Endothelial cell of umbilical vein (primary cell): Measurements from ENCODE around the gene R3HDM2. TPM values are rescaled to one million over a fixed set of nuclear protein-coding genes. Genes with fewer than 3 reads are reported as not detected.

Experiments
- BruUV-seq: library from RNA; stranded (reverse); fragments of 400-500 nt; replicated peaks from 2 replicates; lab custom pipeline; 2021; lab: Mats Ljungman, UMichigan
- CTCF ChIA-PET: fragments of 300-600, 350-600 bp; sonication (Branson Sonifier 250); formaldehyde crosslinking; loops from one replicate; lab custom pipeline; 2021; ENCODE audit warnings: antibody characterized with exemption, inconsistent platforms; lab: Charles Lee
- POLR2A ChIA-PET: fragments of 300-600, 350-600 bp; sonication (Branson Sonifier 250); formaldehyde crosslinking; loops from one replicate; lab custom pipeline; 2021; ENCODE audit warnings: antibody characterized with exemption, inconsistent platforms; lab: Charles Lee
- DNase-seq: peaks from one replicate; pipeline ENCODE4 v3.0.0-alpha.2; 2011; ENCODE audit warnings: low read depth, low spot score
- FAIRE-seq: peaks from 2 replicates; lab custom pipeline; 2011; peaks lifted over from hg19 to GRCh38; lab: Jason Lieb, UNC
- H2AFZ ChIP-seq: 2 replicates; pipeline ENCODE4 v1.6.0; 2012; ENCODE audit warnings: low read depth, low read length, control low read depth, inconsistent platforms
- H3K27ac ChIP-seq: 2 replicates; pipeline ENCODE4 v1.5.1; 2011; ENCODE audit warnings: low read depth, mild to moderate bottlenecking, control low read depth, low read length, moderate library complexity; ENCODE audit not compliant: insufficient read depth
- H3K27me3 ChIP-seq, 2 experiments: 2 replicates each; pipeline versions ENCODE4 v1.6.0 to v1.6.1; 2011; ENCODE audit warnings: low read length in 2 of 2, mixed read lengths in 1 of 2; ENCODE audit not compliant: control insufficient read depth in 2 of 2, insufficient read depth in 2 of 2
- H3K36me3 ChIP-seq, 2 experiments: 2 replicates in 1 of 2; 3 replicates in 1 of 2; pipeline ENCODE4 v1.5.1; 2011; ENCODE audit warnings: low read length in 2 of 2, mild to moderate bottlenecking in 1 of 2, moderate library complexity in 1 of 2; ENCODE audit not compliant: control insufficient read depth in 2 of 2, insufficient read depth in 2 of 2; ENCODE audit errors: extremely low read depth in 1 of 2
- H3K4me1 ChIP-seq: 3 replicates; pipeline ENCODE4 v1.5.1; 2011; ENCODE audit warnings: mild to moderate bottlenecking, low read length; ENCODE audit not compliant: control insufficient read depth, insufficient read depth; ENCODE audit errors: extremely low read depth
- H3K4me2 ChIP-seq: 2 replicates; pipeline ENCODE4 v1.6.1; 2011; ENCODE audit warnings: low read length, control low read depth, mixed read lengths; ENCODE audit not compliant: insufficient read depth
- H3K4me3 ChIP-seq, 3 experiments: fragments of 200-600 bp in 1 of 3; sonication (generic), shearing (Covaris generic) in 1 of 3; replicated peaks in 1 of 3; 2 replicates each; pipeline ENCODE4 v1.5.1; 2011 to 2016; ENCODE audit warnings: control low read depth in 3 of 3, low read length in 3 of 3, mild to moderate bottlenecking in 2 of 3, inconsistent platforms in 1 of 3, low read depth in 1 of 3, moderate library complexity in 1 of 3; ENCODE audit not compliant: insufficient read depth in 1 of 3
- H3K79me2 ChIP-seq: 2 replicates; pipeline ENCODE4 v1.6.0; 2012; ENCODE audit warnings: low read length, inconsistent platforms; ENCODE audit not compliant: control insufficient read depth, insufficient read depth
- H3K9ac ChIP-seq: replicated peaks from 2 replicates; pipeline ENCODE3; 2011; ENCODE audit warnings: low read length, control low read depth; ENCODE audit not compliant: insufficient read depth; ENCODE audit errors: extremely low read depth
- H3K9me1 ChIP-seq: replicated peaks from 3 replicates; pipeline ENCODE4 v1.6.0; 2011; ENCODE audit warnings: mild to moderate bottlenecking, low read length; ENCODE audit not compliant: control insufficient read depth, insufficient read depth; ENCODE audit errors: extremely low read depth
- H3K9me3 ChIP-seq: replicated peaks from 2 replicates; pipeline ENCODE4 v1.5.1; 2012; ENCODE audit warnings: low read length, inconsistent platforms; ENCODE audit not compliant: control insufficient read depth, insufficient read depth
- H4K20me1 ChIP-seq: replicated peaks from 2 replicates; pipeline ENCODE3; 2011; ENCODE audit warnings: mild to moderate bottlenecking, low read length; ENCODE audit not compliant: control insufficient read depth, insufficient read depth; ENCODE audit errors: extremely low read depth
- CTCF ChIP-seq, 2 donors: IDR thresholded peaks; 1 replicate in 1 of 2; 2 replicates in 1 of 2; pipeline ENCODE4 v1.5.1; 2011; ENCODE audit warnings: low read length in 2 of 2, mild to moderate bottlenecking in 2 of 2, moderate library complexity in 2 of 2, control low read depth in 1 of 2, inconsistent platforms in 1 of 2, low read depth in 1 of 2; ENCODE audit not compliant: insufficient read depth in 1 of 2; ENCODE audit errors: extremely low read depth in 1 of 2
- EZH2 ChIP-seq: IDR thresholded peaks from 2 replicates; pipeline ENCODE4 v1.6.1; 2012; ENCODE audit warnings: borderline replicate concordance, low read depth, mild to moderate bottlenecking, moderate library complexity, low read length, inconsistent platforms; ENCODE audit not compliant: severe bottlenecking
- FOS ChIP-seq: IDR thresholded peaks from 2 replicates; pipeline ENCODE4 v1.6.1; 2011; ENCODE audit warnings: mild to moderate bottlenecking, low read length, moderate library complexity, borderline replicate concordance; ENCODE audit not compliant: insufficient read depth
- GATA2 ChIP-seq: IDR thresholded peaks from 2 replicates; pipeline ENCODE4 v1.7.0; 2011; ENCODE audit warnings: low read depth, mild to moderate bottlenecking, moderate library complexity, mixed read lengths, low read length; ENCODE audit not compliant: insufficient read length, insufficient read depth
- JUN ChIP-seq: IDR thresholded peaks from 2 replicates; pipeline ENCODE4 v1.6.1; 2011; ENCODE audit warnings: borderline replicate concordance, low read depth; ENCODE audit not compliant: insufficient read length, insufficient read depth
- MAX ChIP-seq: IDR thresholded peaks from 2 replicates; pipeline ENCODE4 v1.6.1; 2011; ENCODE audit not compliant: insufficient read depth, insufficient read length
- MYC ChIP-seq: IDR thresholded peaks from one replicate; pipeline ENCODE4 v1.6.1; 2011; ENCODE audit warnings: mild to moderate bottlenecking, low read depth, low read length
- POLR2A ChIP-seq: IDR thresholded peaks from 2 replicates; pipeline ENCODE4 v1.6.1; 2012; ENCODE audit warnings: low read depth, mild to moderate bottlenecking, control low read depth, low read length
- POLR2AphosphoS5 ChIP-seq: IDR thresholded peaks from 2 replicates; pipeline ENCODE4 v1.6.1; 2012; ENCODE audit warnings: low read depth, mild to moderate bottlenecking, control low read depth, low read length, moderate library complexity; ENCODE audit not compliant: insufficient read depth
- dilution Hi-C: fragments of 300-500 bp; cut with MboI; formaldehyde crosslinking; loops from one replicate; pipeline ENCODE4 v1.15.0; 2019; ENCODE audit warnings: low sequenced_read_pairs; ENCODE audit not compliant: extremely low pct_ligation_motif_present
- intact Hi-C: fragments of 100-400 bp; cut with micrococcal nuclease; formaldehyde crosslinking; loops from one replicate; pipeline ENCODE4 v1.10.0; 2022
- polyA plus RNA-seq, 4 experiments: library from polyadenylated mRNA; depleted of rRNA in 3 of 4; stranded (reverse) in 3 of 4; unstranded in 1 of 4; fragments of >200 nt; gene quantifications; 2 replicates each; pipeline versions ENCODE4 v1.2.1 to v1.2.3, GENCODE V29; 2011 to 2012; ENCODE audit warnings: missing spikeins in 1 of 4
- total RNA-seq: library from RNA; stranded (reverse); gene quantifications from 2 replicates; pipeline ENCODE4 v1.2.3, GENCODE V29; 2021

R3HDM2 gene
- total and polyA plus RNA-seq, 2 donors (not counting 3 experiments of a cell fraction or from before 2014, with no cell fraction given), result 26.1 to 31.3 TPM

DNA sequence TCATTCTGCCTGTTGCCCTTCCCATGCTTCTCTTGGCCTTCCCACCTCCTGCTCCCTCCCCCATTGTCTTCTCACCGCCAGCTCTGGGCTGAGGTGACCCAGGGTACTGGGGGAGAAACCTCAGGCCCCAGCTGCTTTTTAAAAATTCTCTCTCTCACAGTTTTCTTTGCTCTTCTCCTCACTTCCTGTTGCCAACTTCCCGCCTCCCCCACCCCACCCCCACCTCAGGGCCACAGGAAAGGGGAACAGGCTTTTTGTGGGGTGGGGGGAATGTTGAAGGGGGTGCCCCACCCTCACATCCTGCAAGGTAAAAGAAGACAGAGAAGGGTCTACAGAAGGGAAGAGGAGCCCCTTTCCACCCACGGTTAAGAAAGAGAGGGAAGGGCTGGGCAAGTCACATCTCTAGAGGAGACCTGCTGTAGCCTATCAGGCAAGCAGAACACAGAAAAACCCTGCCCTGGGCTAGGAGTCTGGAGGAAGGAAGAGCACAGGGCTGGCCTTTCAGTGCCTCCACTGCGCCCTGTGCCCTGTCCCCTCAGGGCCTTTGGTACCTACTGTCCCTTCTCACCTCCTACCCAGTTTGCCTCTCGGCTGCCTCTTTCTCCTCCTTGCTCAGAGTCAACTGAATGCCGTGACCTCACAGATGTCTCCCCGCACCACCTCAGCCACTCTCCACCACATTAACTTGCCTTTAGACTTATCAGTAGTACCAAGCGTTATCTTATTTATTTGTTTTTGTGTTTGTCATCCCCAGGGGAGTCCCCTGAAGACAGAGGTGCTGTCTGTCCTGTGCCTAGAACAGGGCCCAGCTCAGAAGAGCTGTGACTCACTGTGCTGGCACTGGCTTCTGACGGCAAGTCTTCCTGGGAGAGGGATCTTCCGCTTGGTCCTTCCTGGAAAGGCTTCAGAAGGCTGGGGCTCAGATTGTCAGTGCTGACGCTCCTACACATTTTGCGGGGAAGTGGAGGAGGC lies 47.2 kb upstream of the R3HDM2 start:
- H3K4me1 ChIP-seq, result peaks cover 12% of the 10 kb centered on the region
- no peaks in the 10 kb centered on the region for H3K36me3 ChIP-seq
- intact Hi-C loops, result no loop called here
- BruUV-seq, result no TSS peak
- TF ChIP-seq MYC (no peak), EZH2 (no peak), CTCF (IDR thresholded peaks at IDR 0.05; ENCODE audit: extremely low read depth in 1 of 2, insufficient read depth in 1 of 2, low read depth in 1 of 2, low read length in 2 of 2) (no peak), JUN (no peak), GATA2 (no peak), MAX (no peak), FOS (no peak), POLR2A (no peak), POLR2AphosphoS5 (no peak)
- no peaks in the 10 kb centered on the region for H3K9me1 ChIP-seq
- POLR2A ChIA-PET, result no interaction called here
- no peak overlapping the region for H3K4me2 ChIP-seq
- H3K79me2 ChIP-seq, result no peaks in the 10 kb centered on the region
- DNase-seq, result no peak
- no peak overlapping the region for H3K4me3 ChIP-seq
- CTCF ChIA-PET, result interaction anchor here (1.1 to 1.4 kb wide), 2 partner anchors 9 to 19 kb away, joined by 3 to 5 read pairs; partner anchors contain the start of gene GLI1
- H2AFZ ChIP-seq, result no peak overlapping the region
- no peaks in the 10 kb centered on the region for H4K20me1 ChIP-seq
- no peaks in the 10 kb centered on the region for H3K9me3 ChIP-seq
- no peak for FAIRE-seq
- H3K27ac ChIP-seq, result no peak overlapping the region
- dilution Hi-C loops, result no loop called here
- H3K27me3 ChIP-seq, result peaks cover 43 to 48% of the 10 kb centered on the region in 2 experiments
- no peak overlapping the region for H3K9ac ChIP-seq
